ENCODE data around the gene SLC34A1. TPM values are rescaled to one million over a fixed set of nuclear protein-coding genes. Genes with fewer than 3 reads are reported as not detected.

SLC34A1 gene
- total RNA-seq, 2 experiments from 2014 or later, result 0.35 to 0.63 TPM

DNA sequence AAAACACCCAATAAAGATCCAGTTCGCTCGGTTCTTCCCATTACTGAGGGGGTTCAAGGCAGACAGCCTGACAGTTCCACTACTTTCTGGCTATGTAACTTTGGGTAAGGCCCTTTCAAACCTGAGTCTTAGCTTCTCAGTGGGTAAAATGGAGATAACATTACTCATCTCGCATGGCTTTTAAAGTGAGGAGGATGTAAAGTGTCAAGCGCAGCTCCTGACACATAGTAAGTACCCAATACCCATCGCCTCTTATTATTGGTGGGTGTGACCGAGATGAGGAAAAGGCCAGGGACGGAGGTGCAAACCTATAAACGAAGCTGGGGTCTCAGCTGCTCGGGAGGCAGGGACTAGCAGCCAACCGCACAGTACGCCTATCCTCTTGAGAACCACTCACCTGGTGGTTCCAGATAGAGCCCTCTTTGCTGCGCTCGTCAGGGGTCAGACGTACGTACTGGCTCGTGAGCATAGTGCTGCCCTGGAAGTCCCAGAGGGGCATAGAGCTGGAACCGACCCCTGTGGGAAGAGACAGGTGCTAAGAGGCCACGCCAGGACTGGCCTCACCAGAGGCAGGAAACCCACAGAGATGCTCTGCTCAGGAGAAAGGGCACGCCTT is 33.4 kb upstream of the SLC34A1 start:
- H3K79me2 ChIP-seq (ENCODE audit: insufficient read depth, low read depth, low read length), result peaks cover 55% of the 10 kb centered on the region
- H2AFZ ChIP-seq (ENCODE audit: low read length), result peak overlapping the region; percentile 94; the same call in 1 of the 2 replicates

DNA sequence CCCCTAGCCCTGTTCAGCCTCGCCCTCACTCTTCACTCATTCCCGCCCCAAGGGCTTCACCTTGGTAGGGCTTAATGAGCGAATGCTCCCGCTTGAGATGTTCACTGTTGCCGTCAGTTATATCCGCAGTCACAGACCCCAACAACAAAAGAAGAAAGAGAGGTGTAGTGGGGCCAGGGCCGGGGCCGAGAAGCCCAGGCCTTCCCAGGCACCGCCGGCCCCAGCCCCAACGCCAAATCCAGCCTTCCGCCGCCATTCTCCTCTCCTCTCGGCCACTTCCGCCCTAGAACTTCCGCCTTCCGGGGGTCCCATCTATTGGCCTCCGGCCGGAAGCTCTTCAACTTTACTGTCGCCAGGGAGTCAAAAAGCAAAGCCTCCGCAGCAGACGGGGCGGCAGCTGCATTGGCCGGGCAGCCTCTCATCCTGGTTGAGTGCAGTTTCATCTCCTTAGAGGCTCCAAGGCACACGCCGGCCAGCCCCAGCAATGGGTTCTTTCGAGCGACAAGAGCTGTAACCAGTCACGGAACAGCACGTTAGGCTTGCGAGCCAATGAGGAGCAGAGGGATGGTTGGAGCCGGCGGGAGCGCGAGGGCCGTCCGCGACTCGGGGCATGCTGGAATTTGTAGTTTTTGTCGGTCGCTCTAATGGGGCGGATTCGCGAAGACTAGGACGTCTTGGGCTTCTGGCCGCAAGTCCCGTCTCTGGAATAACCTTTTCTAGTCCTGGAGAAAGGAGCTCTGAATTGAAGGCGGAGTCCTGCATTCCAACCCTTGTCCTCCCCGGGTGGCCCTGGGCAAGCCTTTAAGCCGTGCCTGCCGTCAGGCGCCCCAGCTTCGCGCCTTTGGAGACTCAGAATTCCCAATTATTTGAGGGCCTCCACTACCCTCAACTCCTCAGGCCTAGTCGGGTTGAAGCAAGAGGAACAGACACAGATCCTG is 32.6 kb upstream of the SLC34A1 start, which contains the start of gene LMAN2:
TSS of gene LMAN2 (minus strand) at position 277 of the 938 bp plus-strand sequence. CDS start at position 256, 21 bp downstream.
- DNase-seq (ENCODE audit: low spot score), result peak; percentile 97
- intact Hi-C loops (cut with micrococcal nuclease; ENCODE audit: unreplicated experiment), result loop anchor here (2.0 kb wide), 1 partner anchor 39 kb away; no protein-coding TSS in a partner anchor
- Histone ChIP-seq H3K4me3 (ENCODE audit: low read depth, low read length, poor library complexity, severe bottlenecking) (peak within 1 kb of the TSS; percentile 90), H3K79me2 (ENCODE audit: insufficient read depth, low read depth, low read length) (peaks cover 47% of the 10 kb centered on the region), H3K4me1 (ENCODE audit: insufficient read depth, low read length, poor library complexity, severe bottlenecking) (peaks cover 47% of the 10 kb centered on the region), H3K9me2 (ENCODE audit: insufficient read depth, low read length) (no peaks in the 10 kb centered on the region), H4K20me1 (ENCODE audit: insufficient read depth, low read length) (peaks cover 11% of the 10 kb centered on the region; the same call in 1 of the 2 replicates), H3K9me3 (ENCODE audit: low read length) (peaks cover 8% of the 10 kb centered on the region), H3K36me3 (ENCODE audit: insufficient read depth, low read length) (peaks cover 25% of the 10 kb centered on the region), H3K4me2 (ENCODE audit: low read length) (peak within 1 kb of the TSS; percentile 98), H2AFZ (ENCODE audit: low read length) (peak within 1 kb of the TSS; percentile 94), H3K27ac (ENCODE audit: low read depth, low read length, poor library complexity, severe bottlenecking) (peak within 1 kb of the TSS; percentile 91)
- TF ChIP-seq, protein P1, sequence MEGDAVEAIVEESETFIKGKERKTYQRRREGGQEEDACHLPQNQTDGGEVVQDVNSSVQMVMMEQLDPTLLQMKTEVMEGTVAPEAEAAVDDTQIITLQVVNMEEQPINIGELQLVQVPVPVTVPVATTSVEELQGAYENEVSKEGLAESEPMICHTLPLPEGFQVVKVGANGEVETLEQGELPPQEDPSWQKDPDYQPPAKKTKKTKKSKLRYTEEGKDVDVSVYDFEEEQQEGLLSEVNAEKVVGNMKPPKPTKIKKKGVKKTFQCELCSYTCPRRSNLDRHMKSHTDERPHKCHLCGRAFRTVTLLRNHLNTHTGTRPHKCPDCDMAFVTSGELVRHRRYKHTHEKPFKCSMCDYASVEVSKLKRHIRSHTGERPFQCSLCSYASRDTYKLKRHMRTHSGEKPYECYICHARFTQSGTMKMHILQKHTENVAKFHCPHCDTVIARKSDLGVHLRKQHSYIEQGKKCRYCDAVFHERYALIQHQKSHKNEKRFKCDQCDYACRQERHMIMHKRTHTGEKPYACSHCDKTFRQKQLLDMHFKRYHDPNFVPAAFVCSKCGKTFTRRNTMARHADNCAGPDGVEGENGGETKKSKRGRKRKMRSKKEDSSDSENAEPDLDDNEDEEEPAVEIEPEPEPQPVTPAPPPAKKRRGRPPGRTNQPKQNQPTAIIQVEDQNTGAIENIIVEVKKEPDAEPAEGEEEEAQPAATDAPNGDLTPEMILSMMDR (conservative IDR thresholded peaks at IDR 0.05; ENCODE audit: low read length), result no peak
- no peak for TF ChIP-seq EZH2phosphoT487 (IDR thresholded peaks at IDR 0.05; ENCODE audit: borderline replicate concordance, low read depth, low read length)
- ChIA-PET POLR2A (interaction anchor here (0.6 to 5.4 kb wide), 12 partner anchors 9 to 823 kb away, joined by 3 to 35 read pairs (median 4); partner anchors contain the start of gene GRK6), CTCF (ENCODE audit: unreplicated experiment) (interaction anchor here (0.7 to 1.2 kb wide), 4 partner anchors 17 to 165 kb away, joined by 3 to 4 read pairs (median 3); partner anchors contain the start of gene DDX41)
- BruUV-seq (replicated peaks), result no TSS peak

More for the DNA sequence above, 33.4 kb upstream of the SLC34A1 start:
- peak overlapping the region; percentile 90 for H3K4me3 ChIP-seq (ENCODE audit: low read depth, low read length, poor library complexity, severe bottlenecking)
- peak overlapping the region; percentile 98 for H3K4me2 ChIP-seq (ENCODE audit: low read length)
- peaks cover 8% of the 10 kb centered on the region for H3K9me3 ChIP-seq (ENCODE audit: low read length)
- BruUV-seq (replicated peaks), result no TSS peak
- peak overlapping the region; percentile 91 for H3K27ac ChIP-seq (ENCODE audit: low read depth, low read length, poor library complexity, severe bottlenecking)
- ChIA-PET POLR2A (interaction anchor here (0.6 to 5.4 kb wide), 10 partner anchors 9 to 822 kb away, joined by 3 to 35 read pairs (median 3); no protein-coding TSS in a partner anchor), CTCF (ENCODE audit: unreplicated experiment) (interaction anchor here (1.2 kb wide), 1 partner anchor 41 kb away, joined by 3 read pairs; no protein-coding TSS in a partner anchor)
- H4K20me1 ChIP-seq (ENCODE audit: insufficient read depth, low read length), result peaks cover 11% of the 10 kb centered on the region; the same call in 1 of the 2 replicates
- H3K36me3 ChIP-seq (ENCODE audit: insufficient read depth, low read length), result peaks cover 32% of the 10 kb centered on the region
- H3K4me1 ChIP-seq (ENCODE audit: insufficient read depth, low read length, poor library complexity, severe bottlenecking), result peaks cover 39% of the 10 kb centered on the region
- intact Hi-C loops (cut with micrococcal nuclease; ENCODE audit: unreplicated experiment), result loop anchor here (2.0 kb wide), 1 partner anchor 38 kb away; no protein-coding TSS in a partner anchor
- no peaks in the 10 kb centered on the region for H3K9me2 ChIP-seq (ENCODE audit: insufficient read depth, low read length)
- no peak for TF ChIP-seq EZH2phosphoT487 (IDR thresholded peaks at IDR 0.05; ENCODE audit: borderline replicate concordance, low read depth, low read length)
- no peak for DNase-seq (ENCODE audit: low spot score)

DNA sequence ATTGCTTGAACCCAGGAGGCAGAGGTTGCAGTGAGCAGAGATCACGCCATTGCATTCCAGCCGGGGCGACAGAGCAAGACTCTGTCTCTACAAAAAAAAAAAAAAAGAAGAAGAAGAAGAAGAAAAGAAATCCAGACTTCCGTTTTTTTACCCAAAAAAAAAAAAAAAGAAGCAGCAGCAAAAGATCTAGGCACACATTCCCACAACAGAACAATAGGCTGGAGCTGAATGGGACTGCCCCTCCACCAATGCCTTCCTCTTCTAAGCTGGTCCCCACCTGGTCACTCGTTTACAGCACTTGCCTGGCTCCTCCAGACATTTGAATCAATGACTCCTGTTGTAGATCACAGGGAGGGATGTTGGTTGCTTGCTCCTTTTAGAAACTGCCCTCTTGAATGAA is 31.1 kb upstream of the SLC34A1 start:
- H3K27ac ChIP-seq (ENCODE audit: low read depth, low read length, poor library complexity, severe bottlenecking), result no peak overlapping the region
- H3K36me3 ChIP-seq (ENCODE audit: insufficient read depth, low read length), result peaks cover 10% of the 10 kb centered on the region
- H3K4me3 ChIP-seq (ENCODE audit: low read depth, low read length, poor library complexity, severe bottlenecking), result no peak overlapping the region
- H3K9me3 ChIP-seq (ENCODE audit: low read length), result peaks cover 8% of the 10 kb centered on the region
- peaks cover 7% of the 10 kb centered on the region; the same call in 1 of the 2 replicates for H4K20me1 ChIP-seq (ENCODE audit: insufficient read depth, low read length)
- ChIA-PET CTCF (ENCODE audit: unreplicated experiment) (interaction anchor here (0.6 kb wide), 1 partner anchor 810 kb away, joined by 3 read pairs; no protein-coding TSS in a partner anchor), POLR2A (interaction anchor here (0.7 to 5.4 kb wide), 3 partner anchors 8 to 91 kb away, joined by 3 to 35 read pairs (median 3); no protein-coding TSS in a partner anchor)
- intact Hi-C loops (cut with micrococcal nuclease; ENCODE audit: unreplicated experiment), result no loop called here
- BruUV-seq (replicated peaks), result no TSS peak
- H3K9me2 ChIP-seq (ENCODE audit: insufficient read depth, low read length), result no peaks in the 10 kb centered on the region
- no peak for DNase-seq (ENCODE audit: low spot score)
- TF ChIP-seq EZH2phosphoT487 (IDR thresholded peaks at IDR 0.05; ENCODE audit: borderline replicate concordance, low read depth, low read length), result no peak
- TF ChIP-seq, protein P1 (conservative IDR thresholded peaks at IDR 0.05; ENCODE audit: low read length), result no peak
- no peak overlapping the region for H3K4me2 ChIP-seq (ENCODE audit: low read length)
- peaks cover 33% of the 10 kb centered on the region for H3K79me2 ChIP-seq (ENCODE audit: insufficient read depth, low read depth, low read length)
- H2AFZ ChIP-seq (ENCODE audit: low read length), result no peak overlapping the region
- H3K4me1 ChIP-seq (ENCODE audit: insufficient read depth, low read length, poor library complexity, severe bottlenecking), result peaks cover 47% of the 10 kb centered on the region

Measured in OCI-LY7 (cell line).